Panc1 (cell line): Measurements from ENCODE around the gene SRRM5. TPM values are rescaled to one million over a fixed set of nuclear protein-coding genes. Genes with fewer than 3 reads are reported as not detected.

Experiments
- ATAC-seq: fragments of 200-7000 bp; cut with Tn5 transposase; 2 replicates; pipeline ENCODE4 v1.9.1; 2020; ENCODE audit warnings: mild to moderate bottlenecking, moderate library complexity
- BruUV-seq: library from RNA; stranded (reverse); fragments of 400-500 nt; replicated peaks from 2 replicates; lab custom pipeline; 2021; lab: Mats Ljungman, UMichigan
- CTCF ChIA-PET: fragments of 300-600 bp; sonication (Branson Sonifier 250); formaldehyde crosslinking; loops from one replicate; lab custom pipeline; 2022; ENCODE audit warnings: antibody characterized with exemption; lab: Charles Lee
- POLR2A ChIA-PET: fragments of 300-600 bp; sonication (Branson Sonifier 250); formaldehyde crosslinking; loops from one replicate; lab custom pipeline; 2022; ENCODE audit warnings: antibody characterized with exemption; lab: Charles Lee
- DNase-seq: peaks from one replicate; pipeline ENCODE4 v3.0.0-alpha.2; 2010; ENCODE audit warnings: low read depth, low spot score
- H3K27ac ChIP-seq: 2 replicates; pipeline ENCODE4 v1.5.1; 2011; ENCODE audit warnings: mild to moderate bottlenecking, low read length, inconsistent platforms
- H3K27me3 ChIP-seq: fragments of 200-500 bp; sonication (Bioruptor generic); 2 replicates; pipeline ENCODE4 v1.6.0; 2014; ENCODE audit warnings: low read length, inconsistent platforms; ENCODE audit not compliant: control insufficient read depth, insufficient read depth
- H3K36me3 ChIP-seq: fragments of 200-500 bp; sonication (Bioruptor generic); 2 replicates; pipeline ENCODE4 v1.5.1; 2014; ENCODE audit warnings: inconsistent platforms, mild to moderate bottlenecking, low read length, moderate library complexity; ENCODE audit not compliant: control insufficient read depth, insufficient read depth
- H3K4me1 ChIP-seq: 2 replicates; pipeline ENCODE4 v1.5.1; 2011; ENCODE audit warnings: inconsistent platforms, mild to moderate bottlenecking, low read length, moderate library complexity; ENCODE audit not compliant: control insufficient read depth, insufficient read depth
- H3K4me3 ChIP-seq, 2 experiments: 2 replicates each; pipeline ENCODE4 v1.5.1; 2011 to 2012; ENCODE audit warnings: low read depth in 2 of 2, low read length in 2 of 2, mild to moderate bottlenecking in 2 of 2, inconsistent platforms in 1 of 2, moderate library complexity in 1 of 2
- H3K9me3 ChIP-seq: fragments of 200-500 bp; sonication (Bioruptor generic); 2 replicates; pipeline ENCODE4 v1.5.1; 2014; ENCODE audit warnings: low read depth, mild to moderate bottlenecking, inconsistent platforms, low read length, moderate library complexity; ENCODE audit not compliant: control insufficient read depth, insufficient read depth
- POLR2AphosphoS5 ChIP-seq: IDR thresholded peaks from 2 replicates; pipeline ENCODE4 v1.6.1; 2012; ENCODE audit warnings: mild to moderate bottlenecking, low read depth, low read length, moderate library complexity
- SIN3A ChIP-seq: IDR thresholded peaks from 2 replicates; pipeline ENCODE4 v1.6.1; 2012; ENCODE audit warnings: low read depth, mild to moderate bottlenecking, low read length, moderate library complexity, borderline replicate concordance; ENCODE audit not compliant: insufficient read depth
- TCF7L2 ChIP-seq: IDR thresholded peaks from 2 replicates; pipeline ENCODE4 v1.6.1; 2011; ENCODE audit warnings: mild to moderate bottlenecking, low read depth, low read length, inconsistent platforms
- in situ Hi-C: cut with HindIII; loops from 2 replicates; pipeline ENCODE4 v1.10.0; 2016; ENCODE audit warnings: low sequenced_read_pairs, low pct_unique_long_range_greater_than_20kb
- intact Hi-C: fragments of 100-400 bp; cut with micrococcal nuclease; formaldehyde crosslinking; loops from one replicate; pipeline ENCODE4 v1.10.0; 2022; ENCODE audit not compliant: unreplicated experiment
- total RNA-seq: library from RNA; stranded (reverse); gene quantifications from one replicate; pipeline ENCODE4 v1.2.1, GENCODE V29; 2021; ENCODE audit not compliant: unreplicated experiment
- TF ChIP-seq, protein P1 (sequence below), 2 experiments: IDR thresholded peaks; 2 replicates each; pipeline ENCODE4 v1.6.1; 2011 to 2012; ENCODE audit warnings: low read depth in 2 of 2, control low read depth in 1 of 2, low read length in 1 of 2, mild to moderate bottlenecking in 1 of 2, moderate library complexity in 1 of 2; ENCODE audit not compliant: insufficient read depth in 1 of 2
- TF ChIP-seq, protein P2 (sequence below): fragments of 450-650 bp; IDR thresholded peaks from 2 replicates; pipeline ENCODE4 v1.5.1; 2017; ENCODE audit warnings: mild to moderate bottlenecking

SRRM5 gene
- total RNA-seq, 1 experiment from 2014 or later: 0.10 TPM

DNA sequence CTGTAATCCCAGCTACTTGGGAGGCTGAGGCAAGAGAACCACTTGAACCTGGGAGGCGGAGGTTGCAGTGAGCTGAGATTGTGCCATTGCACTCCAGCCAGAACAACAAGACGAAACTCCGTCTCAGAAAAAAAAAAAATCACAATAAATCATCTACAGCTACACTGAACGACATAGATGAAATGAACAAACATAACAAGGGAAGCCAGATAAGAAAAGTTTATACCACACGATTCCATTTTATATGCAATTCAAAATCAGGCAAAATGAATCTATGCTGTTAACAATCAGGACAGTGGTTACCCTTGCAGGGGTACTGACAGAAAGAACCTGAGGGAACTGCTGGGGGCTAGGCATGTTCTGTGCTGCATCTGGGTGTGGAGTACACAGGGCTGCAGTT lies 42.2 kb upstream of the SRRM5 start:
- POLR2A ChIA-PET: no interaction called here
- in situ Hi-C loops: no loop called here

DNA sequence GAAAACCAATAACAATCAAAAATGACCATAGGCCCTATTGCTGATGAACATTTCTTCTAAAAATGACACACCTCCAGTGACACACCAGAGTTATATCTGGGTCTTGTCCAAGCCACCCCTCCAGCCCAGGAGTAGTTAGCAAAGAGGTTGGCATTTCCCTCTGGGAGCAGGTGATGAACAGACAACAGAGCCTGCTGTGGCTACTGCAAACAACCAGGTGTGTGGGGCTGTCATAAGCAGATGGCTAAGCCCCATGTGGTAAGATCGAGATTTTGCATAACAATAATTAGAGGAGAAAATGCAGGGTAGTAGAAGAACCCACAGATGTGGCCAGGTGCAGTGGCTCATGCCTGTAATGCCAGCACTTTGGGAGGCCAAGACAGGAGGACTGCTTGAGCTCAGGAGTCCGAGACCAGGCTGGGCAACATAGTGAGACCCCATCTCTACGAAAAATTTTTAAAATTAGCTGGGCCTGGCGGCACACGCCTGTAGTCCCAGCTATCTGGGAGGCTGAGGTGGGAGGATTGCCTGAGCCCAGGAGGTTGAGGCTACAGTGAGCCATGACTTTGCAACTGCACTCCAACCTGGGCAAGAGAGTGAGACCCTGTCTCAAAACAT lies 41.6 kb upstream of the SRRM5 start:
- ATAC-seq (no peak), DNase-seq (no peak)
- no peak overlapping the region for H3K4me3 ChIP-seq
- ChIA-PET CTCF (no interaction called here), POLR2A (no interaction called here)
- no peak overlapping the region for H3K27ac ChIP-seq
- H3K27me3 ChIP-seq: no peaks in the 10 kb centered on the region
- peaks cover 7% of the 10 kb centered on the region; the same call in 1 of the 2 replicates for H3K36me3 ChIP-seq
- in situ Hi-C loops: no loop called here
- TF ChIP-seq, protein P1, sequence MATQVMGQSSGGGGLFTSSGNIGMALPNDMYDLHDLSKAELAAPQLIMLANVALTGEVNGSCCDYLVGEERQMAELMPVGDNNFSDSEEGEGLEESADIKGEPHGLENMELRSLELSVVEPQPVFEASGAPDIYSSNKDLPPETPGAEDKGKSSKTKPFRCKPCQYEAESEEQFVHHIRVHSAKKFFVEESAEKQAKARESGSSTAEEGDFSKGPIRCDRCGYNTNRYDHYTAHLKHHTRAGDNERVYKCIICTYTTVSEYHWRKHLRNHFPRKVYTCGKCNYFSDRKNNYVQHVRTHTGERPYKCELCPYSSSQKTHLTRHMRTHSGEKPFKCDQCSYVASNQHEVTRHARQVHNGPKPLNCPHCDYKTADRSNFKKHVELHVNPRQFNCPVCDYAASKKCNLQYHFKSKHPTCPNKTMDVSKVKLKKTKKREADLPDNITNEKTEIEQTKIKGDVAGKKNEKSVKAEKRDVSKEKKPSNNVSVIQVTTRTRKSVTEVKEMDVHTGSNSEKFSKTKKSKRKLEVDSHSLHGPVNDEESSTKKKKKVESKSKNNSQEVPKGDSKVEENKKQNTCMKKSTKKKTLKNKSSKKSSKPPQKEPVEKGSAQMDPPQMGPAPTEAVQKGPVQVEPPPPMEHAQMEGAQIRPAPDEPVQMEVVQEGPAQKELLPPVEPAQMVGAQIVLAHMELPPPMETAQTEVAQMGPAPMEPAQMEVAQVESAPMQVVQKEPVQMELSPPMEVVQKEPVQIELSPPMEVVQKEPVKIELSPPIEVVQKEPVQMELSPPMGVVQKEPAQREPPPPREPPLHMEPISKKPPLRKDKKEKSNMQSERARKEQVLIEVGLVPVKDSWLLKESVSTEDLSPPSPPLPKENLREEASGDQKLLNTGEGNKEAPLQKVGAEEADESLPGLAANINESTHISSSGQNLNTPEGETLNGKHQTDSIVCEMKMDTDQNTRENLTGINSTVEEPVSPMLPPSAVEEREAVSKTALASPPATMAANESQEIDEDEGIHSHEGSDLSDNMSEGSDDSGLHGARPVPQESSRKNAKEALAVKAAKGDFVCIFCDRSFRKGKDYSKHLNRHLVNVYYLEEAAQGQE (IDR thresholded peaks at IDR 0.05; ENCODE audit: insufficient read depth in 1 of 2, low read depth in 2 of 2, low read length in 1 of 2): no peak
- no peaks in the 10 kb centered on the region for H3K9me3 ChIP-seq
- no TSS peak for BruUV-seq
- intact Hi-C loops: no loop called here
- H3K4me1 ChIP-seq: peaks cover 3% of the 10 kb centered on the region; the same call in 1 of the 2 replicates

More for the DNA sequence above, 42.2 kb upstream of the SRRM5 start:
- H3K36me3 ChIP-seq: peaks cover under 1% of the 10 kb centered on the region; the same call in 1 of the 2 replicates
- no peak overlapping the region for H3K4me3 ChIP-seq
- no peak for DNase-seq
- CTCF ChIA-PET: no interaction called here
- no peak overlapping the region for H3K27ac ChIP-seq
- no peaks in the 10 kb centered on the region for H3K9me3 ChIP-seq
- no peaks in the 10 kb centered on the region for H3K27me3 ChIP-seq
- TF ChIP-seq TCF7L2 (no peak), POLR2AphosphoS5 (no peak), SIN3A (no peak)
- TF ChIP-seq, protein P1 (IDR thresholded peaks at IDR 0.05; ENCODE audit: insufficient read depth in 1 of 2, low read depth in 2 of 2, low read length in 1 of 2): no peak
- TF ChIP-seq, protein P2, sequence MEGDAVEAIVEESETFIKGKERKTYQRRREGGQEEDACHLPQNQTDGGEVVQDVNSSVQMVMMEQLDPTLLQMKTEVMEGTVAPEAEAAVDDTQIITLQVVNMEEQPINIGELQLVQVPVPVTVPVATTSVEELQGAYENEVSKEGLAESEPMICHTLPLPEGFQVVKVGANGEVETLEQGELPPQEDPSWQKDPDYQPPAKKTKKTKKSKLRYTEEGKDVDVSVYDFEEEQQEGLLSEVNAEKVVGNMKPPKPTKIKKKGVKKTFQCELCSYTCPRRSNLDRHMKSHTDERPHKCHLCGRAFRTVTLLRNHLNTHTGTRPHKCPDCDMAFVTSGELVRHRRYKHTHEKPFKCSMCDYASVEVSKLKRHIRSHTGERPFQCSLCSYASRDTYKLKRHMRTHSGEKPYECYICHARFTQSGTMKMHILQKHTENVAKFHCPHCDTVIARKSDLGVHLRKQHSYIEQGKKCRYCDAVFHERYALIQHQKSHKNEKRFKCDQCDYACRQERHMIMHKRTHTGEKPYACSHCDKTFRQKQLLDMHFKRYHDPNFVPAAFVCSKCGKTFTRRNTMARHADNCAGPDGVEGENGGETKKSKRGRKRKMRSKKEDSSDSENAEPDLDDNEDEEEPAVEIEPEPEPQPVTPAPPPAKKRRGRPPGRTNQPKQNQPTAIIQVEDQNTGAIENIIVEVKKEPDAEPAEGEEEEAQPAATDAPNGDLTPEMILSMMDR: no peak
- H3K4me1 ChIP-seq: peaks cover 2% of the 10 kb centered on the region; the same call in 1 of the 2 replicates
- no peak for ATAC-seq
- intact Hi-C loops: no loop called here
- no TSS peak for BruUV-seq
